HepG2 (cell line): ENCODE measurements around the gene CRYZL1. TPM values are rescaled to one million over a fixed set of nuclear protein-coding genes. Genes with fewer than 3 reads are reported as not detected.

Experiments
- ATAC-seq: fragments of 200-7000 bp; cut with Tn5 transposase; 3 replicates; pipeline ENCODE4 v1.9.1; 2020; ENCODE audit warnings: mild to moderate bottlenecking, moderate library complexity
- BruUV-seq: library from RNA; stranded (reverse); fragments of 400-500 nt; replicated peaks from 2 replicates; lab custom pipeline; 2021; lab: Mats Ljungman, UMichigan
- CTCF ChIA-PET: fragments of 300-600 bp; formaldehyde crosslinking; extraction: SDS; loops from one replicate; lab custom pipeline; 2021; ENCODE audit warnings: low total read pairs, inconsistent platforms, low intra/inter-chr PET ratio; lab: Yijun Ruan, JAX
- POLR2A ChIA-PET: fragments of 350-600 bp; sonication (Branson Sonifier 250); formaldehyde crosslinking; loops from one replicate; lab custom pipeline; 2020; ENCODE audit warnings: antibody characterized with exemption, inconsistent platforms; lab: Yijun Ruan, JAX
- DNase-seq: peaks from one replicate; pipeline ENCODE4 v3.0.0-alpha.2; 2015; ENCODE audit warnings: low spot score
- FAIRE-seq: peaks from 3 replicates; lab custom pipeline; 2011; peaks lifted over from hg19 to GRCh38; lab: Jason Lieb, UNC
- H2AFZ ChIP-seq: one replicate; pipeline ENCODE4 v1.6.1; 2011; ENCODE audit warnings: low read length, inconsistent platforms
- H3K27ac ChIP-seq: fragments of 300-600 bp; 3 replicates; pipeline ENCODE4 v1.8.0; 2011; ENCODE audit warnings: mixed run types, mild to moderate bottlenecking, mixed read lengths, low read length, inconsistent platforms; ENCODE audit not compliant: insufficient read depth; ENCODE audit errors: extremely low read length
- H3K27me3 ChIP-seq, 2 experiments: fragments of 200-600 bp in 1 of 2; 2 replicates in 1 of 2; 3 replicates in 1 of 2; pipeline versions ENCODE4 v1.6.0 to v1.8.0; 2011; ENCODE audit warnings: low read length in 2 of 2, mild to moderate bottlenecking in 2 of 2, moderate library complexity in 2 of 2, inconsistent platforms in 1 of 2; ENCODE audit not compliant: insufficient read depth in 2 of 2, control insufficient read depth in 1 of 2
- H3K36me3 ChIP-seq, 2 experiments: fragments of 200-600 bp in 1 of 2; replicated peaks in 1 of 2; 2 replicates in 1 of 2; 3 replicates in 1 of 2; pipeline versions ENCODE4 v1.5.1 to v1.8.0; 2011; ENCODE audit warnings: low read length in 2 of 2, inconsistent platforms in 1 of 2; ENCODE audit not compliant: insufficient read depth in 2 of 2, control insufficient read depth in 1 of 2
- H3K4me1 ChIP-seq: 2 replicates; pipeline ENCODE4 v1.5.1; 2012; ENCODE audit warnings: low read length, inconsistent platforms; ENCODE audit not compliant: insufficient read depth
- H3K4me2 ChIP-seq: 2 replicates; pipeline ENCODE4 v1.6.0; 2011; ENCODE audit warnings: low read depth, low read length, inconsistent platforms
- H3K4me3 ChIP-seq, 3 experiments: fragments of 200-600 bp in 1 of 3; sonication (generic), shearing (Covaris generic) in 1 of 3; replicated peaks in 1 of 3; 2 replicates each; pipeline ENCODE4 v1.5.1; 2011 to 2016; ENCODE audit warnings: low read length in 3 of 3, inconsistent platforms in 2 of 3, low read depth in 2 of 3, mild to moderate bottlenecking in 2 of 3, control low read depth in 1 of 3, mixed read lengths in 1 of 3; ENCODE audit not compliant: insufficient read depth in 1 of 3
- H3K79me2 ChIP-seq: one replicate; pipeline ENCODE4 v1.6.1; 2011; ENCODE audit warnings: low read length, inconsistent platforms; ENCODE audit not compliant: insufficient read depth
- H3K9ac ChIP-seq: 2 replicates; pipeline ENCODE4 v1.6.0; 2011; ENCODE audit warnings: mild to moderate bottlenecking, low read depth, low read length, inconsistent platforms; ENCODE audit not compliant: insufficient read depth
- H3K9me3 ChIP-seq: 2 replicates; pipeline ENCODE4 v1.5.1; 2012; ENCODE audit warnings: mild to moderate bottlenecking, low read length
- H4K20me1 ChIP-seq: 2 replicates; pipeline ENCODE4 v1.6.0; 2011; ENCODE audit warnings: inconsistent platforms, mild to moderate bottlenecking, low read length, moderate library complexity; ENCODE audit not compliant: insufficient read depth
- CAMTA2 ChIP-seq: sonication (generic); formaldehyde crosslinking; IDR thresholded peaks from 2 replicates; pipeline ENCODE4 v1.4.0; 2020; ENCODE audit warnings: mild to moderate bottlenecking, missing genetic modification reagents, borderline replicate concordance
- MEF2D ChIP-seq: sonication (generic); formaldehyde crosslinking; IDR thresholded peaks from 2 replicates; pipeline ENCODE4 v1.5.1; 2020; ENCODE audit warnings: mild to moderate bottlenecking, missing genetic modification reagents
- ZNF18 ChIP-seq: sonication (generic); formaldehyde crosslinking; IDR thresholded peaks from 2 replicates; pipeline ENCODE4 v1.8.0; 2022; ENCODE audit warnings: mild to moderate bottlenecking, missing genetic modification reagents; ENCODE audit not compliant: insufficient replicate concordance
- ZNF550 ChIP-seq: sonication (generic); formaldehyde crosslinking; IDR thresholded peaks from 2 replicates; pipeline ENCODE4 v1.4.0; 2020; ENCODE audit warnings: mild to moderate bottlenecking, missing genetic modification reagents, borderline replicate concordance
- WGBS: methylation state at CpG from one replicate; pipeline ENCODE4 v1.1.6; 2017; ENCODE audit warnings: low lambda C conversion rate; 5-methylcytosine and 5-hydroxymethylcytosine counted together
- in situ Hi-C: cut with HindIII; loops from 2 replicates; pipeline ENCODE4 v1.10.0; 2017; ENCODE audit warnings: low pct_unique_long_range_greater_than_20kb; ENCODE audit not compliant: extremely low pct_ligation_motif_present
- intact Hi-C: fragments of 100-400 bp; cut with micrococcal nuclease; formaldehyde crosslinking; loops from one replicate; pipeline ENCODE4 v1.10.0; 2022; ENCODE audit not compliant: unreplicated experiment
- polyA plus RNA-seq, 8 experiments: library from polyadenylated mRNA; depleted of rRNA in 3 of 8; stranded (reverse) in 7 of 8; unstranded in 1 of 8; fragments of >200 nt; fragmentation: Illumina TruSeq in 4 of 8; extraction: Trizol in 4 of 8; gene quantifications; 2 replicates each; pipeline versions ENCODE4 v1.2.1 to v1.2.3, GENCODE V29; 2011 to 2016; ENCODE audit warnings: low read depth in 4 of 8, missing spikeins in 1 of 8, mixed read lengths in 1 of 8; ENCODE audit not compliant: insufficient read depth in 1 of 8
- total RNA-seq, 5 experiments: library from RNA; depleted of rRNA; stranded (reverse); fragments of >200 nt; fragmentation: Illumina TruSeq; extraction: Trizol; gene quantifications; 2 replicates each; pipeline ENCODE4 v1.2.3, GENCODE V29; 2016; ENCODE audit warnings: low read depth in 1 of 5

The CRYZL1 gene
- total and polyA plus RNA-seq, 2 of the 13 experiments (the other 11 are each of a cell fraction or from before 2014, with no cell fraction given): 20.3 to 27.7 TPM

GRCh38 chr21:33611006-33611744 lies 30.4 kb downstream of the CRYZL1 start (continued):
- no peak for TF ChIP-seq ZNF550 (CRISPR knock-in tag)

- Histone ChIP-seq H3K79me2 (no peaks in the 10 kb centered on the region), H3K4me3 (no peak overlapping the region), H4K20me1 (no peaks in the 10 kb centered on the region), H3K4me1 (no peaks in the 10 kb centered on the region), H3K36me3 (peaks cover 4 to 13% of the 10 kb centered on the region in 2 experiments; a peak in 3 of 5 replicates), H3K9ac (no peak overlapping the region), H3K27me3 (no peaks in the 10 kb centered on the region), H3K27ac (no peak overlapping the region), H3K9me3 (no peaks in the 10 kb centered on the region), H3K4me2 (no peak overlapping the region), H2AFZ (no peak overlapping the region)
- in situ Hi-C loops (no loop called here), intact Hi-C loops (loop anchor here (5.0 kb wide), 2 partner anchors 61 to 161 kb away; no protein-coding TSS in a partner anchor)
- ChIA-PET POLR2A (no interaction called here), CTCF (no interaction called here)
- no TSS peak for BruUV-seq
- no peak for FAIRE-seq
- TF ChIP-seq MEF2D (CRISPR knock-in tag) (no peak), CAMTA2 (CRISPR knock-in tag) (no peak), ZNF18 (CRISPR knock-in tag) (no peak)
- no peak for DNase-seq
- WGBS: 94% methylated on average over 1 of the region's 1 CpG
- no peak for ATAC-seq
These were observed 33.0 kb downstream of the CRYZL1 start for GRCh38 chr21:33608559-33608958.
